Astrocyte of the cerebellum (primary cell): Measurements from ENCODE around the gene LINGO1.

ENCODE experiments used
- DNase-seq: peaks from one replicate; pipeline ENCODE4 v3.0.0-alpha.2; 2011; ENCODE audit warnings: low read depth
- H3K4me3 ChIP-seq: 2 replicates; pipeline ENCODE4 v1.5.1; 2011; ENCODE audit warnings: mild to moderate bottlenecking, low read depth, low read length, moderate library complexity
- CTCF ChIP-seq: IDR thresholded peaks from 2 replicates; pipeline ENCODE4 v1.5.1; 2012; ENCODE audit warnings: low read length, low read depth, moderate library complexity, mild to moderate bottlenecking; ENCODE audit errors: missing control alignments
- in situ Hi-C: cut with HindIII; loops from 2 replicates; pipeline ENCODE4 v1.10.0; 2017; ENCODE audit warnings: low sequenced_read_pairs

LINGO1 gene

GRCh38 chr15:77584201-77584600 is 48.5 kb downstream of the LINGO1 start:
- H3K4me3 ChIP-seq = no peak overlapping the region
- in situ Hi-C loops = no loop called here
- no peak for DNase-seq
- TF ChIP-seq CTCF = peak; percentile 38

DNA sequence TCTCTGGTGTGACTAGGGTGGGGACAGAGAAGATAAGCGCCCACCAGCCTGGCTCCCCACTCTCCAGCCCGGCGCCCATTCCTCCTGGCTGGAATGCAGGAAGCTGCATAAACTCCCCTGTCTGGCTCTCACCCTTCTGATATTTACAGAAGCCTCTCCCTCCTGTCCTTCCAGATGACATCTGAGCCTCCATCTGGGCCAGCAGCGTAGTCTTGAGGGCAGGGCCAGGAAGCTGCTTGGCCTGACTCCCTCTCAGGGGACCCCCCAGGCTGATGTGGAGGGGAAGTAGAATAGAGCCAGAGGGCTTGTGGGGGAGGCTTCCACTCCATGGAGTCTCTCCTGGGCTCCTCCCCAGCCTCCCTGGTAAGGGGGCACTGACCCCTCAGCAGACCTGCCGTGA is 49.9 kb downstream of the LINGO1 start:
- no peak for DNase-seq
- TF ChIP-seq CTCF = no peak
- in situ Hi-C loops = no loop called here
- no peak overlapping the region for H3K4me3 ChIP-seq

DNA sequence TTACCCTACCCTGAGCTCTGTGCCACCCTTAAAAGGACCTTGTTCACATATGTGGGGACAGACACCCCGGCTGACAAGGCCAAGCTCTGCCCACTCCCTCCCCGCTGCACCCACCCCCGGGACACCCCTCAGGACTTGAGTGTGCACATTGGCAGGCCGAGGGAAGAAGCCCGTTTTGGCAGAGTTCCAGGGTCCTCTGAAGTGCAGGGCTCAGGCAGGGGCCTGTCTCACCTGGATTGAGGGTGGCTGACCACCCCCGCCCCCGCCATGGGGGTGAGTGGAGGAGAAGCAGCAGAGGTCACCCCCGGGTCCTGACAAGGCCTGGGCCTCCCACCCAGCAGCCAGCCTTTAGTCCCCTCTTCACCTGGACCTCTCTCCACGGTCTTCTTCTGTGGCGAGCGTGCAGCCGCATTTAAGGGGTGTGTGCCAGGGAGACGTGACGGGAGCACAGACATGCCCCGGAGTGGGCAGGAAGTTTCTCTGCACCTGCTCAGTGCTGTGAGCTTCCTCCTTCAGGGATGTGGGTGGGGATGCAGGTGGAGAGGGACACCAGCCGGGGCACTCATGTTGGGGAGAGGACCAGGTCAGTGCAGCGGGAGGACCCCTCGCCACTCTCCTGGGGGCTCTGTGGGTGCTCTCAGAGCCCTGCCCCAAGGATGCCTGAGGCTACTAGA is 50.7 kb downstream of the LINGO1 start:
- no peak for DNase-seq
- H3K4me3 ChIP-seq = no peak overlapping the region
- TF ChIP-seq CTCF = no peak
- in situ Hi-C loops = no loop called here

DNA sequence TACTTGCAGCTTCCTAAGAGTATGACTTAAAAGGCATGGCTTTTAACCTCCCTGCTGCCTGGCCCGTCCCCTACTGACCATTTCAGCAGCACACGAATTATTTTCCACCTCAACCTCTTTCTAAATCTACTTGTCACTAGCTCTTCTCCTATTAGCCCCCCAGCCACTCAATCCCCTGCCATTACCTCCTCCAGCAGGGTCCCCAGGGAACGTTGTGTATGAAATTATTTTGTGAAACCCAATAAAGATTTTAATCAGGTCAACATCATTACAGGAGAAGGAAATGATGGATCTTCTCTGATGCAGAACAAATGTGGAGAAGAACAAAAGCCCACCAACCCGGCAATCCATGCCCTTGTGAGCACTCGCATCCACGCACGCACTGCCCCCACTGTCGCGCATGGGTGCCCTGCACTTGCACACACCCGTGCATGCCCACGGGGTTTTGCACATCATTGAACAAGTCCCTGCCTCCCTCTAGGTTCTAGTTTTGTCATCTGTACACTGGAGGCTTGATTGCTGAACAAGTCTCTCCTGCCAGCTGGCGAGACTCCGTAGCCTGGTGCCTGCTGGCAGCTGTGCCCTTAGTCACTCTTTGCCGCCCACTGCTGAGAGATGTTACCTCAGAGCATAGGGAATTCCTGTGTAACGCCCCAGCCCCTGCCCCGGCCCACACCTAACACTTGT is 51.6 kb downstream of the LINGO1 start:
- H3K4me3 ChIP-seq = no peak overlapping the region
- in situ Hi-C loops = no loop called here
- TF ChIP-seq CTCF = no peak
- no peak for DNase-seq

GRCh38 chr15:77579498-77580188 is 53.1 kb downstream of the LINGO1 start:
- no peak overlapping the region for H3K4me3 ChIP-seq
- TF ChIP-seq CTCF = no peak
- in situ Hi-C loops = no loop called here
- DNase-seq = no peak

- no peak overlapping the region for H3K4me3 ChIP-seq
- in situ Hi-C loops = no loop called here
- DNase-seq = no peak
- TF ChIP-seq CTCF = no peak
Observed at GRCh38 chr15:77578641-77579372, 53.9 kb downstream of the LINGO1 start.
